Osteoblast (primary cell): ENCODE results near the gene KLK10. TPM values are rescaled to one million over a fixed set of nuclear protein-coding genes. Genes with fewer than 3 reads are reported as not detected.

Experiments
- DNase-seq: peaks from one replicate; pipeline ENCODE4 v3.0.0; 2011; ENCODE audit warnings: low spot score, mixed read lengths; ENCODE audit not compliant: insufficient read length; ENCODE audit errors: missing footprints
- H2AFZ ChIP-seq: 2 replicates; pipeline ENCODE4 v1.6.0; 2011; ENCODE audit warnings: mild to moderate bottlenecking, low read length
- H3K27ac ChIP-seq: 2 replicates; pipeline ENCODE4 v1.5.1; 2011; ENCODE audit warnings: mild to moderate bottlenecking, low read depth, low read length, moderate library complexity
- H3K27me3 ChIP-seq: 2 replicates; pipeline ENCODE4 v1.6.0; 2012; ENCODE audit warnings: mild to moderate bottlenecking, control low read depth, inconsistent platforms, low read length, moderate library complexity; ENCODE audit not compliant: insufficient read depth
- H3K36me3 ChIP-seq: 2 replicates; pipeline ENCODE4 v1.5.1; 2011; ENCODE audit warnings: mild to moderate bottlenecking, low read length, control low read depth, moderate library complexity; ENCODE audit not compliant: insufficient read depth
- H3K4me1 ChIP-seq: 2 replicates; pipeline ENCODE4 v1.5.1; 2011; ENCODE audit warnings: mild to moderate bottlenecking, low read length, control low read depth, moderate library complexity; ENCODE audit not compliant: insufficient read depth
- H3K4me2 ChIP-seq: 2 replicates; pipeline ENCODE4 v1.6.0; 2011; ENCODE audit warnings: mild to moderate bottlenecking, low read length; ENCODE audit not compliant: insufficient read depth
- H3K4me3 ChIP-seq: fragments of 200-600 bp; sonication (generic); 3 replicates; pipeline ENCODE4 v1.5.1; 2012; ENCODE audit warnings: mild to moderate bottlenecking, low read length, inconsistent platforms; ENCODE audit not compliant: insufficient read depth
- H3K79me2 ChIP-seq: 2 replicates; pipeline ENCODE4 v1.6.0; 2012; ENCODE audit warnings: mild to moderate bottlenecking, low read length, control low read depth, inconsistent platforms; ENCODE audit not compliant: insufficient read depth
- H3K9me3 ChIP-seq: 2 replicates; pipeline ENCODE4 v1.5.1; 2011; ENCODE audit warnings: low read depth, low read length, control low read depth
- H4K20me1 ChIP-seq: 2 replicates; pipeline ENCODE4 v1.6.0; 2012; ENCODE audit warnings: mild to moderate bottlenecking, low read length, control low read depth; ENCODE audit not compliant: insufficient read depth
- total RNA-seq: library from RNA; depleted of rRNA; stranded (reverse); fragments of >200 nt; gene quantifications from 2 replicates; pipeline ENCODE4 v1.2.3, GENCODE V29; 2012
- TF ChIP-seq, protein P1 (sequence below): IDR thresholded peaks from 2 replicates; pipeline ENCODE4 v1.5.1; 2011; ENCODE audit warnings: mild to moderate bottlenecking, low read depth, low read length, moderate library complexity; ENCODE audit errors: extremely low read depth

Gene KLK10
- total RNA-seq, 1 donor = not detected

DNA sequence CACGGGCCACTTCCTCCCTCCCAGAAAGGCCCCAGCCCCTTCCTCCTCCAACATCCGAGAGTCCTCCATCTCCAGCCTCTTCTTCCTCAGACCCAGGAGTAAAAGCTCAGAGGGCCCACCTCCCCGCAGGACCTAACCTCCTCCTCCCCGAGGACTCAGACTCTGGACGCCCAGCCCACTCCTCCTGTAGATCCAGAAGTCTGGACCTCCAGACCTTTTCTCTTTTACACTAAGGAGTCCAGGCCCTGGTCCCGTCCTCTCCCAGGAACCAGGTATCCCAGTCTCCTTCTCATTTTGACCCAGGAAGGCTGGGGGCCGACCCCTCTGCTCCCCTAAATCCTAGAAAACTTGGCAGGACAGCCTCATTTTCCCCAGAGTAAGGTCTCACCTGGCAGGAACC is 16.2 kb downstream of the KLK10 start:
- TF ChIP-seq, protein P1, sequence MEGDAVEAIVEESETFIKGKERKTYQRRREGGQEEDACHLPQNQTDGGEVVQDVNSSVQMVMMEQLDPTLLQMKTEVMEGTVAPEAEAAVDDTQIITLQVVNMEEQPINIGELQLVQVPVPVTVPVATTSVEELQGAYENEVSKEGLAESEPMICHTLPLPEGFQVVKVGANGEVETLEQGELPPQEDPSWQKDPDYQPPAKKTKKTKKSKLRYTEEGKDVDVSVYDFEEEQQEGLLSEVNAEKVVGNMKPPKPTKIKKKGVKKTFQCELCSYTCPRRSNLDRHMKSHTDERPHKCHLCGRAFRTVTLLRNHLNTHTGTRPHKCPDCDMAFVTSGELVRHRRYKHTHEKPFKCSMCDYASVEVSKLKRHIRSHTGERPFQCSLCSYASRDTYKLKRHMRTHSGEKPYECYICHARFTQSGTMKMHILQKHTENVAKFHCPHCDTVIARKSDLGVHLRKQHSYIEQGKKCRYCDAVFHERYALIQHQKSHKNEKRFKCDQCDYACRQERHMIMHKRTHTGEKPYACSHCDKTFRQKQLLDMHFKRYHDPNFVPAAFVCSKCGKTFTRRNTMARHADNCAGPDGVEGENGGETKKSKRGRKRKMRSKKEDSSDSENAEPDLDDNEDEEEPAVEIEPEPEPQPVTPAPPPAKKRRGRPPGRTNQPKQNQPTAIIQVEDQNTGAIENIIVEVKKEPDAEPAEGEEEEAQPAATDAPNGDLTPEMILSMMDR = no peak
- Histone ChIP-seq H3K4me3 (no peak overlapping the region), H3K27me3 (no peaks in the 10 kb centered on the region), H3K4me1 (no peaks in the 10 kb centered on the region), H3K36me3 (no peaks in the 10 kb centered on the region), H3K4me2 (no peak overlapping the region), H3K27ac (no peak overlapping the region), H3K79me2 (no peaks in the 10 kb centered on the region), H4K20me1 (no peaks in the 10 kb centered on the region), H2AFZ (no peak overlapping the region), H3K9me3 (no peaks in the 10 kb centered on the region)
- peak; percentile 73 for DNase-seq

DNA sequence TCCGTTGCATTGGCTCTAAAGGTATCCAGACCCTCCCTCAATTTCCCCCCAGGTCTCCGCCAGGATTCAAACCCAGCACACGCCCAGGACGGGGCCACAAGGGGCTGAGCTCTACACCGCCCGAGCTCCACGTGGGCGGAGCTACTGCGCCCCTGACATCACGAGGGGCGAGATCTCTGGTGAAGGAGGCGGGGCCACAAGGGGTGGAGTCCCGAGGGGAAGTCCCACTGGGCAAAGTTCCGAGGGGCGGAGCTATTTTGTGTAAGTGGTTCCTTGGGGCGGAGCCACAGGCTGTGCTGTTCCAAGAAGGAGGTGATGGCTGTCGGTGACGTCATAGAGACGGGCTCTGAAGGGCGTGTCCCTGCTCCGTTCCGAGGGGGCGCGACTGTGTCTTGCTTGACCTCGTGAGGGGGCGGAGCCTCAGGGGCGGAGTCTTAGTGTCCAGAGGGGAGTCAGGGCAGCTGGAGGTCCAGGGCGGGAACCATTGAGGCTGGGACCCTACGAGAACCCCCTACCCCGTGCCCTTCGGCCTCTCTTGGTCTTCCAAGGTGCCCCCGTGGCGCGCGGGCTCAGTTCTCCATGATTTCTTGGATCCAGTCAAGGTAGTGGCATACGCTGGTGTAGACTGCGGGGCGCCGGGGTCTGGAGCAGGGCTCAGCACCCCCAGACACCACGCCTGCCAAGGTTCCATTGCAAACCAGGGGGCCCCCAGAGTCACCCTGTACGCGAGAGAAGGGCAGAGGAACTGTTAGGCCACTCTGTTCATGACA is 16.8 kb downstream of the KLK10 start:
- Histone ChIP-seq H3K9me3 (no peaks in the 10 kb centered on the region), H3K4me1 (no peaks in the 10 kb centered on the region), H3K4me3 (no peak overlapping the region), H2AFZ (no peak overlapping the region), H3K27ac (no peak overlapping the region), H3K36me3 (no peaks in the 10 kb centered on the region), H3K79me2 (no peaks in the 10 kb centered on the region), H4K20me1 (no peaks in the 10 kb centered on the region), H3K27me3 (no peaks in the 10 kb centered on the region), H3K4me2 (no peak overlapping the region)
- TF ChIP-seq, protein P1 = no peak
- peak; percentile 62 for DNase-seq

DNA sequence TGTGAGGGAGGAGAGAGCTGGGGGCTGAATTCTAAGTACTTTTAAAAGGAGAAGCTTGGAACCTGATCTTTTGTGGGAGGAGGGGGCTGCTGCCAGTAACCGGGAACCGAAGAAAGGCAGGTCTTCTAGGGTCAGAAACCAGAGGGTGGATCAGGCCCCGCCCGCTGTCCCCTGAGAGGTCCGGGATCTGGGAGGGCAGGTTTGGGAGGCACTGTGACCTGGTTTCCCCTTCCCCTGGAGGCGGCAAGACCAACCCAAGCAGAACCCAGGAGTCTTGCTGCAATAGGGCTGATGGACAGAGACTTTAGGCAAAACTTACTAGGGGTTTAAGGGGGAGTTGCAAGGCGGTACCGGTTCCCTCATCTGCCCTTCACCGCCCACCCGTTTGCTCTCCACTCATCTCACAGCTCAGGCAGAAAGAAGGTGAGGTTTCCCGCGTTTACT is 17.4 kb downstream of the KLK10 start:
- Histone ChIP-seq H3K4me1 (no peaks in the 10 kb centered on the region), H3K4me2 (no peak overlapping the region), H3K27me3 (no peaks in the 10 kb centered on the region), H3K4me3 (no peak overlapping the region), H3K9me3 (no peaks in the 10 kb centered on the region), H2AFZ (no peak overlapping the region), H4K20me1 (no peaks in the 10 kb centered on the region), H3K36me3 (no peaks in the 10 kb centered on the region), H3K79me2 (no peaks in the 10 kb centered on the region), H3K27ac (no peak overlapping the region)
- DNase-seq = peak; percentile 53
- TF ChIP-seq, protein P1 = no peak

DNA sequence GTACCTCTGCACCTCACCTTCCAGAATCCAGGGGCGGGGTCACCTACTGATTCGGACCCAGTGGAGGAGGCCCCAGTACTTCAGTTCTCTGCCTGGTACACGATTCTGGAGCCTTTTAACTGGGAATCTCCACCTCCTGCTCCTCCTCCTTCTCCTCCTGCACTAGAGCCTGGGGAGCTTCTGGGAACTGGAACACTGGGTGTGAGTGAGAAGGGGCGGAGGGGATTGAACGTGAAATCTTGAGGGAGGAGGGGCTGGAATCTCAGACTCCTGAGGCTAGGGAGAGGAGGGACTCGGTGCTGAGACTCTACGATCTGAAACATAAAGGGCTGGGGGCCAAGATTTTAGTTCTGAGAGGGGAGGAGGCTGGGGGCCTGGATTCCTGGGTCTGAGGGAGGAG is 18.0 kb downstream of the KLK10 start, which contains the start of gene KLK8:
Gene KLK8 (minus strand): TSS at position 90 of the 400 bp plus-strand sequence. CDS start 437 bp downstream, outside the sequence.
- Histone ChIP-seq H3K9me3 (no peaks in the 10 kb centered on the region), H3K4me2 (no peak within 1 kb of the TSS), H4K20me1 (no peaks in the 10 kb centered on the region), H3K27me3 (no peaks in the 10 kb centered on the region), H3K27ac (no peak within 1 kb of the TSS), H3K36me3 (no peaks in the 10 kb centered on the region), H3K79me2 (no peaks in the 10 kb centered on the region), H2AFZ (no peak within 1 kb of the TSS), H3K4me3 (no peak within 1 kb of the TSS), H3K4me1 (no peaks in the 10 kb centered on the region)
- TF ChIP-seq, protein P1 = no peak
- DNase-seq = peak; percentile 43
